GM19043 (cell line): Measurements from ENCODE around the gene MBOAT7.
"Not testable (repeated sequence)": the region's sequence is repeated elsewhere in the genome, so short reads cannot be mapped to it uniquely, and the experiment has no call there.

Experiments used
- ATAC-seq: cut with Tn5 transposase; IDR thresholded peaks from one replicate; pipeline ENCODE4 v1.9.1; 2021; ENCODE audit warnings: low read depth; ENCODE audit not compliant: unreplicated experiment

MBOAT7 gene

GRCh38 chr19:54190503-54191010 is 1.2 kb upstream of the MBOAT7 start:
- ATAC-seq: peak; percentile 43

- peak; percentile 50 for ATAC-seq
Observed at GRCh38 chr19:54189735-54190502, 539 bp upstream of the MBOAT7 start.

- no peak for ATAC-seq
Observed at GRCh38 chr19:54188215-54188871, 1.0 kb downstream of the MBOAT7 start.

GRCh38 chr19:54186934-54187381 is 2.4 kb downstream of the MBOAT7 start:
- no peak for ATAC-seq

GRCh38 chr19:54186351-54186750 is 3.0 kb downstream of the MBOAT7 start:
- ATAC-seq: no peak

GRCh38 chr19:54183431-54183830 is 5.9 kb downstream of the MBOAT7 start:
- ATAC-seq: no peak

GRCh38 chr19:54181894-54182293 is 7.5 kb downstream of the MBOAT7 start:
- ATAC-seq: not testable (repeated sequence)

GRCh38 chr19:54180691-54181091 is 8.7 kb downstream of the MBOAT7 start:
- ATAC-seq: no peak

GRCh38 chr19:54179921-54180461 is 9.4 kb downstream of the MBOAT7 start:
- no peak for ATAC-seq

- no peak for ATAC-seq
Observed at GRCh38 chr19:54179262-54179852, 10.0 kb downstream of the MBOAT7 start.

- no peak for ATAC-seq
Observed at GRCh38 chr19:54178581-54179261, 10.7 kb downstream of the MBOAT7 start.

GRCh38 chr19:54173951-54174834 is 15.2 kb downstream of the MBOAT7 start:
- no peak for ATAC-seq

- no peak for ATAC-seq
Observed at GRCh38 chr19:54173359-54173699, 16.1 kb downstream of the MBOAT7 start.

- ATAC-seq: no peak
Observed at GRCh38 chr19:54172471-54173358, 16.7 kb downstream of the MBOAT7 start, which contains the start of gene TMC4. Gene TMC4 (minus strand): TSS chr19:54173160. CDS start chr19:54173117, 43 bp downstream.

- ATAC-seq: not testable (repeated sequence)
Observed at GRCh38 chr19:54171736-54172431, 17.5 kb downstream of the MBOAT7 start.

- ATAC-seq: no peak
Observed at GRCh38 chr19:54169149-54169740, 20.1 kb downstream of the MBOAT7 start.

- ATAC-seq: peak; percentile 53
Observed at GRCh38 chr19:54168174-54168917, 21.0 kb downstream of the MBOAT7 start.
